B cell (primary cell): ENCODE results near the gene AEN. TPM values are rescaled to one million over a fixed set of nuclear protein-coding genes. Genes with fewer than 3 reads are reported as not detected.

Experiments used
- ATAC-seq: fragments of 200-7000 bp; cut with Tn5 transposase; one replicate; pipeline ENCODE4 v1.10.0; 2021; ENCODE audit warnings: low read depth, mild to moderate bottlenecking, moderate number of reproducible peaks, moderate library complexity
- CTCF ChIA-PET: fragments of 350-600 bp; sonication (Branson Sonifier 250); formaldehyde crosslinking; loops from one replicate; lab custom pipeline; 2021; ENCODE audit warnings: antibody characterized with exemption, inconsistent platforms; lab: Charles Lee
- POLR2A ChIA-PET: fragments of 350-600 bp; sonication (Branson Sonifier 250); formaldehyde crosslinking; loops from one replicate; lab custom pipeline; 2021; ENCODE audit warnings: antibody characterized with exemption; lab: Charles Lee
- DNase-seq: peaks from one replicate; pipeline ENCODE4 v3.0.0; 2013
- H2AFZ ChIP-seq: 2 replicates; pipeline ENCODE4 v1.6.1; 2012; ENCODE audit warnings: mild to moderate bottlenecking, low read depth, low read length; ENCODE audit not compliant: insufficient read depth, poor library complexity, severe bottlenecking
- H3K27ac ChIP-seq, 2 donors: 1 replicate in 1 of 2; 2 replicates in 1 of 2; pipeline ENCODE4 v1.5.1; 2012 to 2013; ENCODE audit warnings: low read length in 2 of 2, mild to moderate bottlenecking in 2 of 2, moderate library complexity in 1 of 2
- H3K27me3 ChIP-seq, 4 experiments: fragments of 200-600 bp in 1 of 4; sonication (generic) in 1 of 4; replicated peaks in 1 of 4; 1 replicate in 2 of 4; 2 replicates in 2 of 4; pipeline versions ENCODE4 v1.6.1 to v1.7.0; 2013 to 2016; ENCODE audit warnings: low read length in 3 of 4, mild to moderate bottlenecking in 2 of 4, mixed read lengths in 1 of 4, moderate library complexity in 1 of 4; ENCODE audit not compliant: insufficient read depth in 4 of 4, control insufficient read depth in 3 of 4; ENCODE audit errors: control extremely low read depth in 1 of 4
- H3K36me3 ChIP-seq, 2 experiments: replicated peaks in 1 of 2; 1 replicate in 1 of 2; 2 replicates in 1 of 2; pipeline versions ENCODE4 v1.6.1 to v1.7.1; 2013; ENCODE audit warnings: low read length in 1 of 2; ENCODE audit not compliant: insufficient read depth in 2 of 2, control insufficient read depth in 1 of 2; ENCODE audit errors: control extremely low read depth in 1 of 2, extremely low read depth in 1 of 2
- H3K4me1 ChIP-seq, 2 donors: fragments of 200-600 bp in 1 of 2; sonication (generic) in 1 of 2; 1 replicate in 1 of 2; 2 replicates in 1 of 2; pipeline versions ENCODE4 v1.5.1 to v1.6.1; 2013 to 2017; ENCODE audit warnings: low read length in 2 of 2; ENCODE audit not compliant: control insufficient read depth in 2 of 2, insufficient read depth in 2 of 2
- H3K4me2 ChIP-seq: replicated peaks from 2 replicates; pipeline ENCODE3; 2012; ENCODE audit warnings: mild to moderate bottlenecking, low read depth, low read length; ENCODE audit not compliant: poor library complexity, severe bottlenecking
- H3K4me3 ChIP-seq, 5 experiments: fragments of 200-600 bp in 1 of 5; sonication (generic) in 1 of 5; 1 replicate in 3 of 5; 2 replicates in 2 of 5; pipeline versions ENCODE4 v1.5.1 to v1.7.0; 2011 to 2016; ENCODE audit warnings: low read length in 4 of 5, mild to moderate bottlenecking in 4 of 5, low read depth in 2 of 5, control low read depth in 1 of 5, moderate library complexity in 1 of 5; ENCODE audit not compliant: insufficient read depth in 1 of 5; ENCODE audit errors: control extremely low read depth in 1 of 5, extremely low read depth in 1 of 5
- H3K79me2 ChIP-seq: fragments of 200-600 bp; sonication (generic); one replicate; pipeline ENCODE4 v1.6.0; 2016; ENCODE audit warnings: low read length; ENCODE audit not compliant: control insufficient read depth, insufficient read depth
- H3K9ac ChIP-seq: fragments of 200-600 bp; sonication (generic); 2 replicates; pipeline ENCODE4 v1.6.1; 2017; ENCODE audit warnings: mild to moderate bottlenecking, low read length, moderate library complexity
- H3K9me3 ChIP-seq, 3 donors: one replicate each; pipeline versions ENCODE4 v1.6.1 to v1.7.1; 2013; ENCODE audit warnings: low read length in 2 of 3; ENCODE audit not compliant: control insufficient read depth in 2 of 3, insufficient read depth in 1 of 3; ENCODE audit errors: control extremely low read depth in 1 of 3
- H4K20me1 ChIP-seq: 2 replicates; pipeline ENCODE4 v1.6.0; 2012; ENCODE audit warnings: mild to moderate bottlenecking, low read length; ENCODE audit not compliant: insufficient read depth, control insufficient read depth, poor library complexity, severe bottlenecking
- H3K27ac Mint-ChIP-seq: one replicate; pipeline ENCODE4 v1.8.0; 2021; ENCODE audit warnings: mixed read lengths
- H3K27me3 Mint-ChIP-seq: one replicate; pipeline ENCODE4 v1.8.0; 2021; ENCODE audit warnings: mixed read lengths
- H3K4me1 Mint-ChIP-seq: one replicate; pipeline ENCODE4 v1.8.0; 2021; ENCODE audit warnings: mixed read lengths
- H3K4me3 Mint-ChIP-seq: one replicate; pipeline ENCODE4 v1.8.0; 2021; ENCODE audit warnings: mixed read lengths
- H3K9me3 Mint-ChIP-seq: one replicate; pipeline ENCODE4 v1.8.0; 2022; ENCODE audit warnings: mixed read lengths; ENCODE audit not compliant: insufficient read depth
- EZH2 ChIP-seq: IDR thresholded peaks from 2 replicates; pipeline ENCODE4 v1.6.1; 2012; ENCODE audit warnings: borderline replicate concordance, low read depth, mild to moderate bottlenecking, moderate library complexity, low read length; ENCODE audit not compliant: insufficient read depth, poor library complexity, severe bottlenecking
- WGBS: methylation state at CpG from one replicate; pipeline ENCODE4 v1.1.5; 2013; ENCODE audit warnings: missing lambda C conversion rate; ENCODE audit not compliant: insufficient coverage; 5-methylcytosine and 5-hydroxymethylcytosine counted together
- intact Hi-C: fragments of 100-400 bp; cut with micrococcal nuclease; formaldehyde crosslinking; loops from one replicate; pipeline ENCODE4 v1.10.0; 2022
- polyA plus RNA-seq: library from polyadenylated mRNA; depleted of rRNA; stranded (reverse); fragments of >200 nt; gene quantifications from 2 replicates; pipeline ENCODE4 v1.2.3, GENCODE V29; 2012
- total RNA-seq, 2 donors: library from RNA; stranded (reverse); fragments of 120-200 nt in 1 of 2; gene quantifications; 1 replicate in 1 of 2; 2 replicates in 1 of 2; pipeline versions ENCODE4 v1.2.3 to v1.2.4, GENCODE V29; 2013 to 2022
- TF ChIP-seq, protein P1 (sequence below): fragments of 200-600 bp; IDR thresholded peaks from one replicate; pipeline ENCODE4 v1.8.0; 2022; ENCODE audit warnings: antibody characterized with exemption, mild to moderate bottlenecking

The AEN gene
- total and polyA plus RNA-seq, 2 donors (not counting 1 experiment from before 2014, with no cell fraction given), result 18.5 to 42.9 TPM

GRCh38 chr15:88649753-88650551 is 28.8 kb downstream of the AEN start:
- no peak for TF ChIP-seq EZH2
- TF ChIP-seq, protein P1, sequence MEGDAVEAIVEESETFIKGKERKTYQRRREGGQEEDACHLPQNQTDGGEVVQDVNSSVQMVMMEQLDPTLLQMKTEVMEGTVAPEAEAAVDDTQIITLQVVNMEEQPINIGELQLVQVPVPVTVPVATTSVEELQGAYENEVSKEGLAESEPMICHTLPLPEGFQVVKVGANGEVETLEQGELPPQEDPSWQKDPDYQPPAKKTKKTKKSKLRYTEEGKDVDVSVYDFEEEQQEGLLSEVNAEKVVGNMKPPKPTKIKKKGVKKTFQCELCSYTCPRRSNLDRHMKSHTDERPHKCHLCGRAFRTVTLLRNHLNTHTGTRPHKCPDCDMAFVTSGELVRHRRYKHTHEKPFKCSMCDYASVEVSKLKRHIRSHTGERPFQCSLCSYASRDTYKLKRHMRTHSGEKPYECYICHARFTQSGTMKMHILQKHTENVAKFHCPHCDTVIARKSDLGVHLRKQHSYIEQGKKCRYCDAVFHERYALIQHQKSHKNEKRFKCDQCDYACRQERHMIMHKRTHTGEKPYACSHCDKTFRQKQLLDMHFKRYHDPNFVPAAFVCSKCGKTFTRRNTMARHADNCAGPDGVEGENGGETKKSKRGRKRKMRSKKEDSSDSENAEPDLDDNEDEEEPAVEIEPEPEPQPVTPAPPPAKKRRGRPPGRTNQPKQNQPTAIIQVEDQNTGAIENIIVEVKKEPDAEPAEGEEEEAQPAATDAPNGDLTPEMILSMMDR, result no peak
- Histone ChIP-seq H3K79me2 (peaks cover 59% of the 10 kb centered on the region), H3K36me3 (peaks cover 0 to 65% of the 10 kb centered on the region in 2 experiments), H3K9me3 (no peaks in the 10 kb centered on the region), H3K27me3 (no peaks in the 10 kb centered on the region), H3K4me2 (peak overlapping the region; percentile 73), H2AFZ (no peak overlapping the region), H3K9ac (peak overlapping the region; percentile 38), H3K27ac (peak overlapping the region; percentile 76 to 91), H3K4me1 (peaks cover 85 to 93% of the 10 kb centered on the region in 2 donors), H4K20me1 (peaks cover 9% of the 10 kb centered on the region), H3K4me3 (no peak overlapping the region)
- 93% methylated on average over 19 of the region's 23 CpGs for WGBS
- intact Hi-C loops, result no loop called here
- CTCF ChIA-PET, result interaction anchor here (1.1 to 2.1 kb wide), 6 partner anchors 9 to 28 kb away, joined by 3 to 10 read pairs (median 4); partner anchors contain the start of gene ISG20
- ATAC-seq (no peak), DNase-seq (no peak)
- peaks cover 84% of the 10 kb centered on the region for H3K4me1 Mint-ChIP-seq
- H3K27me3 Mint-ChIP-seq, result no peaks in the 10 kb centered on the region
- POLR2A ChIA-PET, result interaction anchor here (0.6 to 1.2 kb wide), 2 partner anchors 8 to 22 kb away, joined by 3 to 6 read pairs; no protein-coding TSS in a partner anchor
- peak overlapping the region; percentile 96 for H3K27ac Mint-ChIP-seq
- no peaks in the 10 kb centered on the region for H3K9me3 Mint-ChIP-seq
- H3K4me3 Mint-ChIP-seq, result peak overlapping the region; percentile 72

DNA sequence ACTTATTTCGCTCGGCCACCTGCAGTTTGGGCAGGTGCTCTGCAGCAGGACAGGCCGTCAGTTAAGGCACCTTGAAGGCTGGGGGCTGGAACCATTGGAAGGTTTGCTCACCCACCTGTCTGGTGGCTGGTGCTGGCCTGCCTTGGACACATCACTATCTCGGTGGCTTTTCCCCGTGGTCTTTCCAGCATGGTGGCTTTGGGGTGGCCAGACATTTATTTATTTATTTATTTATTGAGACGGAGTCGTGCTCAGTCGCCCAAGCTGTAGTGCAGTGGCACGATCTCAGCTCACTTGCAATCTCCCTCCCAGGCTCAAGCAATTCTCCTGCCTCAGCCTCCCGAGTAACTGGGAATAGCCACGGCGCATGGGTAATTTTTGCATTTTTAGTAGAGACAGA is 29.4 kb downstream of the AEN start:
- Mint-ChIP-seq H3K27ac (peak overlapping the region; percentile 96), H3K4me3 (no peak overlapping the region), H3K9me3 (no peaks in the 10 kb centered on the region), H3K4me1 (peaks cover 84% of the 10 kb centered on the region), H3K27me3 (no peaks in the 10 kb centered on the region)
- WGBS, result 95% methylated on average over 6 of the region's 12 CpGs
- POLR2A ChIA-PET, result interaction anchor here (0.6 kb wide), 1 partner anchor 23 kb away, joined by 6 read pairs; no protein-coding TSS in a partner anchor
- Histone ChIP-seq H3K27me3 (no peaks in the 10 kb centered on the region), H3K79me2 (peaks cover 53% of the 10 kb centered on the region), H3K9me3 (no peaks in the 10 kb centered on the region), H3K4me3 (no peak overlapping the region), H3K36me3 (peaks cover 0 to 62% of the 10 kb centered on the region in 2 experiments), H3K9ac (no peak overlapping the region), H2AFZ (no peak overlapping the region), H3K4me2 (peak overlapping the region; percentile 73), H3K4me1 (peaks cover 85 to 93% of the 10 kb centered on the region in 2 donors), H4K20me1 (peaks cover 7% of the 10 kb centered on the region), H3K27ac (peak overlapping the region; percentile 76 to 91)
- intact Hi-C loops, result no loop called here
- CTCF ChIA-PET, result interaction anchor here (1.1 to 2.1 kb wide), 5 partner anchors 8 to 26 kb away, joined by 3 to 10 read pairs (median 3); partner anchors contain the start of gene ISG20
- ATAC-seq (no peak), DNase-seq (no peak)
- TF ChIP-seq EZH2, result no peak
- TF ChIP-seq, protein P1, result no peak
